Osteocyte (in vitro differentiated cells): ENCODE measurements around the gene GPR25. TPM values are rescaled to one million over a fixed set of nuclear protein-coding genes. Genes with fewer than 3 reads are reported as not detected.
"Not testable (repeated sequence)": the region's sequence is repeated elsewhere in the genome, so short reads cannot be mapped to it uniquely, and the experiment has no call there.

ENCODE experiments used
- DNase-seq: peaks from one replicate; pipeline ENCODE4 v3.0.0; 2021; ENCODE audit warnings: mixed read lengths; ENCODE audit not compliant: unreplicated experiment; ENCODE audit errors: extremely low spot score
- H3K27ac Mint-ChIP-seq: one replicate; pipeline ENCODE4 v1.8.0; 2021; ENCODE audit warnings: mild to moderate bottlenecking, mixed read lengths; ENCODE audit not compliant: unreplicated experiment
- H3K27me3 Mint-ChIP-seq: one replicate; pipeline ENCODE4 v1.8.0; 2021; ENCODE audit warnings: mixed read lengths; ENCODE audit not compliant: unreplicated experiment
- H3K36me3 Mint-ChIP-seq: one replicate; pipeline ENCODE4 v1.8.0; 2021; ENCODE audit warnings: mixed read lengths; ENCODE audit not compliant: unreplicated experiment
- H3K4me1 Mint-ChIP-seq: one replicate; pipeline ENCODE4 v1.8.0; 2021; ENCODE audit warnings: mixed read lengths; ENCODE audit not compliant: unreplicated experiment
- H3K4me3 Mint-ChIP-seq: one replicate; pipeline ENCODE4 v1.8.0; 2021; ENCODE audit warnings: mild to moderate bottlenecking, moderate library complexity, mixed read lengths; ENCODE audit not compliant: unreplicated experiment
- H3K9me3 Mint-ChIP-seq: one replicate; pipeline ENCODE4 v1.8.0; 2021; ENCODE audit warnings: mixed read lengths; ENCODE audit not compliant: unreplicated experiment
- CTCF ChIP-seq: fragments of 200-600 bp; sonication (generic); IDR thresholded peaks from 2 replicates; pipeline ENCODE4 v1.5.0; 2021; ENCODE audit warnings: antibody characterized with exemption, mild to moderate bottlenecking, moderate library complexity
- total RNA-seq: library from RNA; stranded (reverse); gene quantifications from 2 replicates; pipeline ENCODE4 v1.2.1, GENCODE V29; 2021

Gene GPR25
- total RNA-seq, 1 donor from 2014 or later, result not detected

- Mint-ChIP-seq H3K27ac (no peak overlapping the region), H3K4me3 (no peak overlapping the region), H3K36me3 (no peaks in the 10 kb centered on the region)
These were observed 35.5 kb downstream of the GPR25 start for GRCh38 chr1:200908191-200908868.

GRCh38 chr1:200909071-200909470 is 36.3 kb downstream of the GPR25 start:
- Mint-ChIP-seq H3K4me3 (no peak overlapping the region), H3K4me1 (no peaks in the 10 kb centered on the region), H3K27me3 (no peaks in the 10 kb centered on the region), H3K9me3 (no peaks in the 10 kb centered on the region), H3K27ac (no peak overlapping the region), H3K36me3 (no peaks in the 10 kb centered on the region)
- DNase-seq, result no peak
- TF ChIP-seq CTCF, result no peak

More at GRCh38 chr1:200908191-200908868, 35.5 kb downstream of the GPR25 start:
- TF ChIP-seq CTCF, result no peak
- no peaks in the 10 kb centered on the region for H3K4me1 Mint-ChIP-seq
- no peaks in the 10 kb centered on the region for H3K9me3 Mint-ChIP-seq
- no peak for DNase-seq
- no peaks in the 10 kb centered on the region for H3K27me3 Mint-ChIP-seq

- no peaks in the 10 kb centered on the region for H3K4me1 Mint-ChIP-seq
- H3K36me3 Mint-ChIP-seq, result no peaks in the 10 kb centered on the region
- H3K27me3 Mint-ChIP-seq, result no peaks in the 10 kb centered on the region
These were observed 37.0 kb downstream of the GPR25 start for GRCh38 chr1:200909757-200910239.

GRCh38 chr1:200911361-200911760 is 38.6 kb downstream of the GPR25 start:
- Mint-ChIP-seq H3K36me3 (no peaks in the 10 kb centered on the region), H3K4me3 (no peak overlapping the region), H3K27ac (no peak overlapping the region), H3K9me3 (no peaks in the 10 kb centered on the region), H3K4me1 (no peaks in the 10 kb centered on the region), H3K27me3 (no peaks in the 10 kb centered on the region)
- DNase-seq, result no peak
- no peak for TF ChIP-seq CTCF

More at GRCh38 chr1:200909757-200910239, 37.0 kb downstream of the GPR25 start:
- DNase-seq, result no peak
- Mint-ChIP-seq H3K9me3 (no peaks in the 10 kb centered on the region), H3K27ac (no peak overlapping the region), H3K4me3 (no peak overlapping the region)
- no peak for TF ChIP-seq CTCF

GRCh38 chr1:200911936-200912335 is 39.2 kb downstream of the GPR25 start:
- not testable (repeated sequence) for DNase-seq, H3K27me3 Mint-ChIP-seq, H3K36me3 Mint-ChIP-seq, H3K4me1 Mint-ChIP-seq, H3K9me3 Mint-ChIP-seq, H3K27ac Mint-ChIP-seq, H3K4me3 Mint-ChIP-seq
